NT2/D1 (cell line): ENCODE measurements around the gene C2CD2.

Source experiments
- DNase-seq: peaks from one replicate; pipeline ENCODE4 v3.0.0-alpha.2; 2011; ENCODE audit warnings: low read depth, low spot score
- H3K27me3 ChIP-seq: 2 replicates; pipeline ENCODE4 v1.6.0; 2011; ENCODE audit warnings: mild to moderate bottlenecking; ENCODE audit not compliant: insufficient read length, insufficient read depth
- H3K36me3 ChIP-seq: 2 replicates; pipeline ENCODE4 v1.6.1; 2011; ENCODE audit warnings: mild to moderate bottlenecking, low read length, mixed read lengths; ENCODE audit not compliant: insufficient read depth, insufficient read length
- H3K4me1 ChIP-seq: 2 replicates; pipeline ENCODE4 v1.5.1; 2011; ENCODE audit not compliant: insufficient read depth, insufficient read length
- H3K4me3 ChIP-seq: 2 replicates; pipeline ENCODE4 v1.5.1; 2011; ENCODE audit warnings: low read depth; ENCODE audit not compliant: insufficient read length
- H3K9ac ChIP-seq: 2 replicates; pipeline ENCODE4 v1.6.0; 2011; ENCODE audit warnings: low read depth; ENCODE audit not compliant: insufficient read length
- H3K9me3 ChIP-seq: 2 replicates; pipeline ENCODE4 v1.5.1; 2011; ENCODE audit warnings: mild to moderate bottlenecking, low read length; ENCODE audit not compliant: insufficient read depth
- SUZ12 ChIP-seq: IDR thresholded peaks from 2 replicates; pipeline ENCODE4 v1.6.1; 2011; ENCODE audit not compliant: insufficient read length, insufficient read depth; ENCODE audit errors: extremely low read depth
- YY1 ChIP-seq: IDR thresholded peaks from 2 replicates; pipeline ENCODE4 v1.6.1; 2011; ENCODE audit not compliant: insufficient read length, insufficient read depth
- ZNF274 ChIP-seq: IDR thresholded peaks from 2 replicates; pipeline ENCODE4 v1.6.1; 2011; ENCODE audit warnings: mild to moderate bottlenecking, low read depth, low read length

Gene C2CD2

GRCh38 chr21:41879190-41879998 is 74.4 kb downstream of the C2CD2 start, which contains the start of gene PRDM15:
Gene PRDM15 (minus strand): TSS chr21:41879344. CDS start chr21:41860363, 18,981 bp downstream.
- H3K9me3 ChIP-seq = no peaks in the 10 kb centered on the region
- peak; percentile 85 for DNase-seq
- peaks cover 13% of the 10 kb centered on the region for H3K36me3 ChIP-seq
- no peaks in the 10 kb centered on the region for H3K27me3 ChIP-seq
- TF ChIP-seq ZNF274 (no peak), SUZ12 (no peak), YY1 (no peak)
- peak within 1 kb of the TSS; percentile 90 for H3K4me3 ChIP-seq
- peak within 1 kb of the TSS; percentile 95 for H3K9ac ChIP-seq
- peaks cover 16% of the 10 kb centered on the region for H3K4me1 ChIP-seq

- peak; percentile 71 for DNase-seq
- no peaks in the 10 kb centered on the region for H3K9me3 ChIP-seq
- no peaks in the 10 kb centered on the region for H3K27me3 ChIP-seq
- no peak for TF ChIP-seq ZNF274
- no peak for TF ChIP-seq YY1
- TF ChIP-seq SUZ12 = no peak
- H3K36me3 ChIP-seq = peaks cover 13% of the 10 kb centered on the region
- H3K4me3 ChIP-seq = peak overlapping the region; percentile 90
- H3K9ac ChIP-seq = peak overlapping the region; percentile 79
- peaks cover 10% of the 10 kb centered on the region for H3K4me1 ChIP-seq
Measured at GRCh38 chr21:41878831-41879189, 75.0 kb downstream of the C2CD2 start.

- H3K9ac ChIP-seq = peak overlapping the region; percentile 79
- no peak for DNase-seq
Measured at GRCh38 chr21:41877901-41878830, 75.7 kb downstream of the C2CD2 start.

GRCh38 chr21:41876928-41877652 is 76.7 kb downstream of the C2CD2 start:
- Histone ChIP-seq H3K4me3 (no peak overlapping the region), H3K36me3 (peaks cover 19% of the 10 kb centered on the region), H3K9ac (no peak overlapping the region), H3K9me3 (no peaks in the 10 kb centered on the region), H3K4me1 (peaks cover 13% of the 10 kb centered on the region), H3K27me3 (no peaks in the 10 kb centered on the region)
- no peak for DNase-seq
- TF ChIP-seq SUZ12 = no peak
- no peak for TF ChIP-seq YY1
- no peak for TF ChIP-seq ZNF274

More at GRCh38 chr21:41877901-41878830, 75.7 kb downstream of the C2CD2 start:
- Histone ChIP-seq H3K36me3 (peaks cover 13% of the 10 kb centered on the region), H3K27me3 (no peaks in the 10 kb centered on the region), H3K4me1 (peaks cover 8% of the 10 kb centered on the region), H3K4me3 (peak overlapping the region; percentile 90), H3K9me3 (no peaks in the 10 kb centered on the region)
- TF ChIP-seq YY1 = no peak
- no peak for TF ChIP-seq SUZ12
- no peak for TF ChIP-seq ZNF274

GRCh38 chr21:41876396-41876795 is 77.4 kb downstream of the C2CD2 start:
- no peak for DNase-seq
- Histone ChIP-seq H3K4me3 (no peak overlapping the region), H3K9ac (no peak overlapping the region), H3K9me3 (no peaks in the 10 kb centered on the region), H3K27me3 (no peaks in the 10 kb centered on the region), H3K36me3 (peaks cover 19% of the 10 kb centered on the region), H3K4me1 (peaks cover 13% of the 10 kb centered on the region)
- no peak for TF ChIP-seq YY1
- TF ChIP-seq SUZ12 = no peak
- no peak for TF ChIP-seq ZNF274

- Histone ChIP-seq H3K9ac (peak overlapping the region; percentile 14), H3K36me3 (peaks cover 19% of the 10 kb centered on the region), H3K27me3 (no peaks in the 10 kb centered on the region), H3K9me3 (no peaks in the 10 kb centered on the region), H3K4me1 (peaks cover 13% of the 10 kb centered on the region), H3K4me3 (no peak overlapping the region)
- TF ChIP-seq SUZ12 (no peak), YY1 (no peak), ZNF274 (no peak)
- DNase-seq = no peak
Measured at GRCh38 chr21:41875086-41875485, 78.7 kb downstream of the C2CD2 start.
